Keratinocyte (primary cell): Measurements from ENCODE around the gene NT5M. TPM values are rescaled to one million over a fixed set of nuclear protein-coding genes. Genes with fewer than 3 reads are reported as not detected.

Experiments
- DNase-seq: peaks from one replicate; pipeline ENCODE4 v3.0.0-alpha.2; 2011; ENCODE audit warnings: low read depth, missing footprints, low spot score
- FAIRE-seq: peaks from 2 replicates; lab custom pipeline; 2011; peaks lifted over from hg19 to GRCh38; lab: Jason Lieb, UNC
- H2AFZ ChIP-seq: 2 replicates; pipeline ENCODE4 v1.6.0; 2012; ENCODE audit warnings: low read length, control low read depth, inconsistent platforms; ENCODE audit not compliant: control insufficient read depth
- H3K27ac ChIP-seq: 2 replicates; pipeline ENCODE4 v1.5.1; 2011; ENCODE audit warnings: low read length; ENCODE audit not compliant: control insufficient read depth, insufficient read depth
- H3K27me3 ChIP-seq: 3 replicates; pipeline ENCODE4 v1.6.0; 2011; ENCODE audit warnings: low read length; ENCODE audit not compliant: control insufficient read depth, insufficient read depth; ENCODE audit errors: extremely low read depth
- H3K36me3 ChIP-seq, 2 experiments: 2 replicates in 1 of 2; 3 replicates in 1 of 2; pipeline ENCODE4 v1.5.1; 2011; ENCODE audit warnings: low read length in 2 of 2, mild to moderate bottlenecking in 1 of 2; ENCODE audit not compliant: control insufficient read depth in 2 of 2, insufficient read depth in 2 of 2; ENCODE audit errors: extremely low read depth in 1 of 2
- H3K4me1 ChIP-seq: 3 replicates; pipeline ENCODE4 v1.5.1; 2011; ENCODE audit warnings: low read length; ENCODE audit not compliant: control insufficient read depth, insufficient read depth; ENCODE audit errors: extremely low read depth
- H3K4me2 ChIP-seq: 3 replicates; pipeline ENCODE4 v1.6.0; 2011; ENCODE audit warnings: low read depth, low read length; ENCODE audit not compliant: control insufficient read depth, insufficient read depth; ENCODE audit errors: extremely low read depth
- H3K4me3 ChIP-seq, 3 experiments: fragments of 200-600 bp in 1 of 3; sonication (generic) in 1 of 3; 2 replicates in 2 of 3; 3 replicates in 1 of 3; pipeline ENCODE4 v1.5.1; 2011 to 2016; ENCODE audit warnings: low read length in 3 of 3, mild to moderate bottlenecking in 3 of 3, control low read depth in 2 of 3, inconsistent platforms in 1 of 3, low read depth in 1 of 3, mixed read lengths in 1 of 3, mixed run types in 1 of 3, moderate library complexity in 1 of 3; ENCODE audit not compliant: control insufficient read depth in 2 of 3, insufficient read depth in 2 of 3; ENCODE audit errors: extremely low read depth in 1 of 3
- H3K79me2 ChIP-seq: 2 replicates; pipeline ENCODE4 v1.6.0; 2012; ENCODE audit warnings: low read length; ENCODE audit not compliant: control insufficient read depth, insufficient read depth
- H3K9ac ChIP-seq: 3 replicates; pipeline ENCODE4 v1.6.0; 2011; ENCODE audit warnings: low read length; ENCODE audit not compliant: control insufficient read depth, insufficient read depth; ENCODE audit errors: extremely low read depth
- H3K9me1 ChIP-seq: 3 replicates; pipeline ENCODE4 v1.6.0; 2011; ENCODE audit warnings: low read length; ENCODE audit not compliant: control insufficient read depth, insufficient read depth; ENCODE audit errors: extremely low read depth
- H3K9me3 ChIP-seq: 2 replicates; pipeline ENCODE4 v1.5.1; 2012; ENCODE audit warnings: low read depth, low read length; ENCODE audit not compliant: control insufficient read depth
- H4K20me1 ChIP-seq: 3 replicates; pipeline ENCODE4 v1.6.0; 2011; ENCODE audit warnings: low read length; ENCODE audit not compliant: control insufficient read depth, insufficient read depth; ENCODE audit errors: extremely low read depth
- EZH2 ChIP-seq: IDR thresholded peaks from one replicate; pipeline ENCODE4 v1.6.1; 2012; ENCODE audit warnings: inconsistent platforms, mild to moderate bottlenecking, low read length, moderate library complexity
- dilution Hi-C: fragments of 300-500 bp; cut with MboI; formaldehyde crosslinking; loops from one replicate; pipeline ENCODE4 v1.7.0; 2020; ENCODE audit warnings: low sequenced_read_pairs; ENCODE audit not compliant: extremely low pct_ligation_motif_present
- polyA plus RNA-seq, 5 experiments: library from polyadenylated mRNA; depleted of rRNA in 3 of 5; stranded (reverse) in 3 of 5; stranded (forward) in 1 of 5; unstranded in 1 of 5; fragments of >200 nt; gene quantifications; 1 replicate in 1 of 5; 2 replicates in 3 of 5; 3 replicates in 1 of 5; pipeline versions ENCODE4 v1.2.1 to v1.2.3, GENCODE V29; 2011 to 2012; ENCODE audit warnings: missing spikeins in 2 of 5, low read depth in 1 of 5, low replicate concordance in 1 of 5
- TF ChIP-seq, protein P1 (sequence below), 3 experiments: IDR thresholded peaks in 1 of 3; conservative IDR thresholded peaks in 1 of 3; optimal IDR thresholded peaks in 1 of 3; 2 replicates in 2 of 3; 3 replicates in 1 of 3; pipeline versions ENCODE3 to v1.5.1; 2011; ENCODE audit warnings: low read length in 3 of 3, mild to moderate bottlenecking in 3 of 3, moderate library complexity in 2 of 3, control low read depth in 1 of 3, inconsistent platforms in 1 of 3; ENCODE audit not compliant: insufficient read depth in 2 of 3; ENCODE audit errors: extremely low read depth in 1 of 3

NT5M gene
- polyA plus RNA-seq, 1 donor (not counting 4 experiments of a cell fraction or from before 2014, with no cell fraction given) = 0.16 TPM

DNA sequence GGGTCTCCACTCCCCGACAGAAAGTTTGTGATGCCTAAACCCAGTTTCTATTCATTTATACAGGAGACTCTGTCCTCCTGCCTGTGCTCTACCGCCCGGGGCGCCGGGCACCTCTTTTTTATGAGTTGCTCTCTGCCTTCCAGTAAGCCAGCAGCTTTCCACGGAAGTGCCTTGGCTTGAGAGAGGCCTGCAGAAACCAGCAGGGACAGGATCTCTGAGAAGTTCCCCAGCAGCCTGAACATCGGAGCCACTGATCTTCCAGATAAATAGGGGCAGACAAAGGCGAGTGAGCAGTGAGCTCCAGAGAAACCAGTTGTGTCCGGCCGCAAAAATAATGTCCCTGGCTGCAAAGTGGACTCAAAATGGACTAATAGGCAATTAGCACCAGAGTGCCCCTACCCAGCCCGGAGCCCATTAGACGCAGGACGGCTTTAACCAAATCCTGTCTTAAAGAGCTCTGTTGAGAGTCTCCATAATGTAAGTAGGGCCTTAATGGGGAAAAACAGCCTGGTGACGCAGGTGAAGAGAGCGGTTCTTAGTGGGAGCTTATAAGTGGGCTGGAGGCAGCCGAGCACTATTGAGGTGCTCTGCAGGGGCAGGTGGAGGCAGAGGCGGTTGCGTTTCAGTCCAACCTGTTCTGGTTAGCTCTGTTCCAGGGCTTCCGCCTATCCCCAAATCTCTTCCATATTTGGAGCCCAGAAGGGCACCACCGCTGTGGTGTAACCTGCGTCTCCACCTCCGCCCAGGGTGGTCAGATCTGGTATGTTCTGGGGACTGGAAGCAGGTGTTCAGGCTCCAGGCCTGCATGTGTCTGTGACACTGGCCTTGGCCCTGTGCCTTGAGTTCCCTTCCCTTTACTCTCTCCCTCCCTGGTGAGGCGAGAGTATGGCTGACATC lies 74.1 kb downstream of the NT5M start:
- H3K4me1 ChIP-seq = no peaks in the 10 kb centered on the region
- H3K27me3 ChIP-seq = peaks cover 58% of the 10 kb centered on the region
- H3K9me3 ChIP-seq = no peaks in the 10 kb centered on the region
- no peak overlapping the region for H3K4me2 ChIP-seq
- H3K79me2 ChIP-seq = no peaks in the 10 kb centered on the region
- no peaks in the 10 kb centered on the region for H3K9me1 ChIP-seq
- H3K36me3 ChIP-seq = no peaks in the 10 kb centered on the region
- FAIRE-seq = no peak
- no peak overlapping the region for H3K27ac ChIP-seq
- DNase-seq = no peak
- dilution Hi-C loops = no loop called here
- H2AFZ ChIP-seq = no peak overlapping the region
- H3K9ac ChIP-seq = no peak overlapping the region
- peak; percentile 60 for TF ChIP-seq EZH2
- TF ChIP-seq, protein P1, sequence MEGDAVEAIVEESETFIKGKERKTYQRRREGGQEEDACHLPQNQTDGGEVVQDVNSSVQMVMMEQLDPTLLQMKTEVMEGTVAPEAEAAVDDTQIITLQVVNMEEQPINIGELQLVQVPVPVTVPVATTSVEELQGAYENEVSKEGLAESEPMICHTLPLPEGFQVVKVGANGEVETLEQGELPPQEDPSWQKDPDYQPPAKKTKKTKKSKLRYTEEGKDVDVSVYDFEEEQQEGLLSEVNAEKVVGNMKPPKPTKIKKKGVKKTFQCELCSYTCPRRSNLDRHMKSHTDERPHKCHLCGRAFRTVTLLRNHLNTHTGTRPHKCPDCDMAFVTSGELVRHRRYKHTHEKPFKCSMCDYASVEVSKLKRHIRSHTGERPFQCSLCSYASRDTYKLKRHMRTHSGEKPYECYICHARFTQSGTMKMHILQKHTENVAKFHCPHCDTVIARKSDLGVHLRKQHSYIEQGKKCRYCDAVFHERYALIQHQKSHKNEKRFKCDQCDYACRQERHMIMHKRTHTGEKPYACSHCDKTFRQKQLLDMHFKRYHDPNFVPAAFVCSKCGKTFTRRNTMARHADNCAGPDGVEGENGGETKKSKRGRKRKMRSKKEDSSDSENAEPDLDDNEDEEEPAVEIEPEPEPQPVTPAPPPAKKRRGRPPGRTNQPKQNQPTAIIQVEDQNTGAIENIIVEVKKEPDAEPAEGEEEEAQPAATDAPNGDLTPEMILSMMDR (optimal IDR thresholded peaks at IDR 0.05 in 1 of 3, IDR thresholded peaks at IDR 0.05 in 1 of 3, conservative IDR thresholded peaks at IDR 0.05 in 1 of 3; ENCODE audit: extremely low read depth in 1 of 3, insufficient read depth in 2 of 3, low read length in 3 of 3) = no peak
- H3K4me3 ChIP-seq = no peak overlapping the region
- no peaks in the 10 kb centered on the region for H4K20me1 ChIP-seq

GRCh38 chr17:17379197-17379991 lies 76.2 kb downstream of the NT5M start:
- Histone ChIP-seq H3K4me1 (no peaks in the 10 kb centered on the region), H3K27me3 (peaks cover 60% of the 10 kb centered on the region), H3K4me2 (no peak overlapping the region), H3K9me1 (no peaks in the 10 kb centered on the region), H3K4me3 (no peak overlapping the region), H3K27ac (no peak overlapping the region), H3K36me3 (no peaks in the 10 kb centered on the region), H3K9me3 (no peaks in the 10 kb centered on the region), H2AFZ (no peak overlapping the region), H3K9ac (no peak overlapping the region), H3K79me2 (no peaks in the 10 kb centered on the region), H4K20me1 (no peaks in the 10 kb centered on the region)
- dilution Hi-C loops = no loop called here
- DNase-seq = no peak
- TF ChIP-seq EZH2 = no peak
- TF ChIP-seq, protein P1 (optimal IDR thresholded peaks at IDR 0.05 in 1 of 3, IDR thresholded peaks at IDR 0.05 in 1 of 3, conservative IDR thresholded peaks at IDR 0.05 in 1 of 3; ENCODE audit: extremely low read depth in 1 of 3, insufficient read depth in 2 of 3, low read length in 3 of 3) = no peak
- FAIRE-seq = no peak
